Left ventricle myocardium superior (tissue), 1 donor: ENCODE data around the gene LGI2. TPM values are rescaled to one million over a fixed set of nuclear protein-coding genes. Genes with fewer than 3 reads are reported as not detected.
A peak's percentile ranks its signal among the peaks of the same experiment; 100 is the strongest.

Source experiments
- ATAC-seq: fragments of 200-7000 bp; cut with Tn5 transposase; one replicate; pipeline ENCODE4 v1.9.1; 2020; ENCODE audit warnings: mild to moderate bottlenecking, moderate library complexity
- DNase-seq: peaks from one replicate; pipeline ENCODE4 v3.0.0-alpha.2; 2020
- intact Hi-C: fragments of 100-400 bp; cut with micrococcal nuclease; formaldehyde crosslinking; loops from one replicate; pipeline ENCODE4 v1.11.0; 2022
- total RNA-seq: library from RNA; stranded (reverse); fragmentation: NEBNext Ultra II Directional; extraction: Animal tissue kit (Norgen Biotek cat#: 25700); gene quantifications from one replicate; pipeline ENCODE4 v1.2.1, GENCODE V29; 2021
- donor health status: DM: no; HTN: yes; CAD: no; lungs with severe emphysema.

LGI2 gene
- total RNA-seq, 1 donor from 2014 or later = 2.0 TPM

- DNase-seq (no peak), ATAC-seq (peak; percentile 48)
- intact Hi-C loops = no loop called here
Observed at GRCh38 chr4:25007598-25007997, 23.1 kb downstream of the LGI2 start.

DNA sequence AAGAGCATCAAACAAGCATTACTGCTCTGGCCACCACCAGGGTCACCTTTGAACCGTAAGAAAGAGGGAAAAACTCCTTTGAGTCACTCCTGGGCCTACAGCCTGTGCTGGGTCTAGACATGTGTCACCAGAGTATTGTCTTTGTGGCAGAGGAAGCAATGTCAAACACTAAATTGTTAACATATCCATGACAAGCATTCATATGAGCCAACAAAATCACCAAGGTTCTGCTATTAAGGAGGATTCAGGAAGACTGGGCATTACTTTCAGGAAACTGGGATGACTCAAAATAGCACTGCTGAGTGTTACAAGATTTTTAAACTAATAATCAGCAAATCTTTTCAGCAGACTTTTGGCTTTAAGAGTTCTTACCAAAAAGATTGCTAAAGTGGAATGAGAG is 28.1 kb downstream of the LGI2 start:
- peak; percentile 52 for ATAC-seq
- intact Hi-C loops = no loop called here
- DNase-seq = no peak

DNA sequence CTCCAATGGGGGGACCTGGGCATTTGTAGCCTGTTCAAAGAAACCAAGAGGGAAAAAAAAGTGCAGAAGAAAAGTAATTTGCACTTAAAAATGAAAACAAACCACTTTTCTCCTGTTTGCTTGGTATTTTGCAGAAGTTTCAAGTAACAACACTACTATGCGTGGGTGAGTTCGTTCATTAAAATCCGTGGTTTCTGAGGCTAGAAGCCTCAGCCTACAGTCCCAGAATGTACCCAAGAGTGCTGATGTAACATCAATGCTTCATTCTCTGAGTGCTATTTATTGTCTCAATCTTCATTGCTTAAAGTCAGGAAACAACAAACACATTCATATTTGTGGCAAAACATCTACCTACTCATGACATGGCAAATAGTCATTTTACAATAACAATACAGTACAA is 29.2 kb downstream of the LGI2 start:
- ATAC-seq = no peak
- intact Hi-C loops = no loop called here
- no peak for DNase-seq

GRCh38 chr4:25000639-25001038 is 30.1 kb downstream of the LGI2 start:
- no peak for ATAC-seq
- no peak for DNase-seq
- intact Hi-C loops = no loop called here

DNA sequence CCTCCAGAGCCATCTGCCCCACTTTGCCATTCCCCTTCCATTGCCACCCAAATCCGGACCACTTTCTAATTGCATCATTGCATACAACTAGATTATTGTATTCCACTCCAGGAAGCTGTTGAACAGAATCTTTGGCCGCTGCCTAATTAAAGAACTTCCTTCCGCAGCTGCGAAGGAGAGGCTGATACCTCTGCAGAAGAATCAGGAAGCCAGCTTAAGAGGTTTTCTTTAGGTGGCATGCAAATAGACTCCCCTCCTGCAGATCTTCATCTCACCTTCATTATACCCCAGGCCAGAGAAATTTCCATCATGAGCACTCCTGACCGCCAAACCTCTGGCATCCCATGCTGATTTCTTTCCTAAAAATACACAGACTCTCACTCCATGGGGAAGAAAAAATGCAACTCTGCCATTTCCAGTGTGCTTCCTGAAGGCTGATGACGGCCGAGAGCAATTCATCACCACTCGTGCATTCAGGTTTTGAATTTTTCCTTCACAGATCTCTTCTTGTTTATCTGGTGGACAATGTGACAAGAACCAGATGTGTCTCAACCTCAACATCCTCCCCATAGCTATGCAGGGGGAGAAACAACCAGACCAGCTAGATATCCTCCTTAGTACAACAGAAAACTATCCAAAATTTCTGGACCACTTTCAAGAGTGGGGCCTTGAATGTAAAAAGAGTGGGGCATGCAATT is 31.2 kb downstream of the LGI2 start:
- intact Hi-C loops = no loop called here
- peak; percentile 17 for ATAC-seq

DNA sequence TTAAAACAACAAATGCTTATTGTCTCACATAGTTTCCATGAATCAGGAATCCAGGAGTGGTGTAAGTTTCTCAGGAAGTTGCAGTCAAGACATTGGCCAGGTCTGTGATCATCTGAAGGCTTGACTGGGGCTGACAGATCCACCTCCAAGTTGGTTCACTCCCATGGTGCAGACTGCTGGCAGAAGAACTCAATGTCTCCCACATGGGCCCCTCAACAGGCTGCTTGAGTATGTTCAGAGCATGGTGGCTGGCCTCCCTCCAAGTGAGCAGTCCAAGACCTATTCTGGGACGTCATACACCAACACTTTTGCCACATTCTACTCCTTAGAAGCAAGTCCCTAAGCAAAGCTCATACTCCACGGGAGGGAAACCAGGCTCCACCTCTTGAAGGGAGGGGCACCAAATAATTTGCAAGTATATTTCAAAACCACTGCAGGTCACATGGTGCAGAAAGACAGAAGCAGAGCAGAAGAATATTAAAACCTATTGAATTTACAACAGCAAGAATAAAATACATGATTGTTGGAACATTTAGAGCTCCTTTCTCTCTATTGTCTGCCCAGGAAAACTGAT is 35.3 kb downstream of the LGI2 start:
- ATAC-seq (no peak), DNase-seq (no peak)
- intact Hi-C loops = no loop called here

More for the DNA sequence above, 31.2 kb downstream of the LGI2 start:
- no peak for DNase-seq

GRCh38 chr4:24993551-24994080 is 37.1 kb downstream of the LGI2 start:
- intact Hi-C loops = no loop called here
- no peak for ATAC-seq
- no peak for DNase-seq

GRCh38 chr4:24992968-24993367 is 37.8 kb downstream of the LGI2 start:
- no peak for ATAC-seq
- intact Hi-C loops = no loop called here
- no peak for DNase-seq

GRCh38 chr4:24991015-24991414 is 39.7 kb downstream of the LGI2 start:
- ATAC-seq (peak; percentile 74), DNase-seq (no peak)
- intact Hi-C loops = no loop called here

DNA sequence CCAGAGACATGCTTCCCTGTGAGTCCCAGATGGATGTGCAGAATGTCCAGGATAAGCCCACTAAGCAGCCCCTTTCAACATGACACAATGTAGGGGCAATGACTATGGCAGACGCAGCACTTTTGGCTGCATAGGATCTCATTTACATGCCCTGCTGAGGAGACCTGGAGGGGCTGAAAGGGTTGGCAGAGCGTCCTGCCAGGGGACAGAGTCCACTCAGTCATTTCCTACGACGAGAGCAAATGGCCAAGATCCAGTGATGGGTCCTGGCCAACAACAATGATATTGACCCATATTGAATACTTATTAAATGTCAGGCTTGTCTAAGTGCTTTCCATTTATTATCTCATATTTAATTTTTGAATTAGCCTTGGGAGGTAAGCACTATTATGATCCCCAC is 41.4 kb downstream of the LGI2 start:
- intact Hi-C loops = loop anchor here (10.0 kb wide), 1 partner anchor 405 kb away; the partner anchor contains the start of gene DHX15

GRCh38 chr4:24988776-24989175 is 42.0 kb downstream of the LGI2 start:
- intact Hi-C loops = loop anchor here (10.0 kb wide), 1 partner anchor 404 kb away; the partner anchor contains the start of gene DHX15

More for the DNA sequence above, 41.4 kb downstream of the LGI2 start:
- ATAC-seq (no peak), DNase-seq (no peak)

DNA sequence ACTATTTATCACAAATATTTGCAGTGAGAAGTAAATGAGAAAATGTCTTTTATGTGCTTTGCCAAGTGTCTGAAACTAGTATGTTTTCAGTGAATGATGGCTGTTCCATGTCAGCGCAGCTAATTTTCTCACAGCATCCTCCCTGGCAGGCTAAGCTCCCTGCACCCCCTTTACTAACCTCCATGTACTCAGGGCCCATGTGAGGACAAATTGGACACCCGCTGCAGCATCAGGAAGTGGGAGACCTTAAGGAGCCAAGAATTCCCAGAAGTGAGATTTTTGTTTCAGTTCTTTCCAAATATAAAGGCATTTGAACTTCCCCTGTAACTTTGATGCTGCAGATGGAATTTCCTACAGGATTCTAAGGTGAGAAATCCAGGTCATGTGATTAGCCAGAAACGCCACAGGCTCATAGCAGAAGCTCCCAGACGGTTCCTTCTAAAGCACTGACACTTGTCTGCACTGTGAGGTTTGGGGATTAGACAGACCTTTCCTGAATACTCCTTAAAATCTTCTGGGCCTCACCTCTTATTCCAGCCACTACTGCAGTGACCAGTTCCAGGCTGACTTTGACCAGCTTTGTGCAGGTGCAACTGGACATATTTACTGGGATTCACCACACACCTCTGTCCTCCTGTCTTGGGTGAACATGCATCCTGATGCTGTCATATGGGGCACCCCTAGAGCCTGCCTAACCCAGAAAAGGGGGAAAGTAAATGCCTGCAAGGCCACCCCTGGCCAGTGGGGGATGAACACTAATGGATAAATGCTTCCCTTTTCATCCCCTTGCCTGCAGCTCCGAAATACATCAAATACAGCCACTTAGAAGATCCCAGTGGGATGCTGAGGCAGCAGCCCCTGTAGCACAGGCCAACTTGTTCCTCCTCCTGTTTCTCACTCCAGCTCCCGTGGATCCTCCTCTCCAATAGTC is 45.9 kb downstream of the LGI2 start:
- intact Hi-C loops = loop anchor here (10.0 kb wide), 1 partner anchor 400 kb away; the partner anchor contains the start of gene DHX15
- DNase-seq = no peak
- peak; percentile 35 for ATAC-seq

More at GRCh38 chr4:24988776-24989175, 42.0 kb downstream of the LGI2 start:
- DNase-seq (no peak), ATAC-seq (peak; percentile 57)

DNA sequence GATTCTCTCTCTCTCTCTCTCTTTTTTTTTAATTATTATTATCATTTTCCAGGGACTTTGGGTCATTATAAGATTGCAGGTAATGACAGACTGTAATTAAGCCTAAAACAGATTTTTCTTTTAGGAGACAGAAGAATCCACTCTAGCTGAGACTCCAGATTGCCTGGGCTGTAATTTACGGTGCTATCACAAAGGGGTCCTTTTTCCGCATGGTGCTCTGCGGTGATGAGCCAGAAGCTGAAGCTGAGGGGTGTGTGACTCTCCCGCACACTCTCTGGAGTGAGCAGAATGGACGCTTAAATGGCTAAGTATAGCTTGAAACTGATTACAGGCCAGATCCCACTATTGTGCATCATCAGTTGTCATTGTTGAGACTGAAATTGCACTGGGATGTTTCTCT is 50.0 kb downstream of the LGI2 start:
- intact Hi-C loops = loop anchor here (2.0 to 10.0 kb wide), 2 partner anchors 164 to 396 kb away; partner anchors contain the start of gene DHX15
- no peak for DNase-seq
- no peak for ATAC-seq

DNA sequence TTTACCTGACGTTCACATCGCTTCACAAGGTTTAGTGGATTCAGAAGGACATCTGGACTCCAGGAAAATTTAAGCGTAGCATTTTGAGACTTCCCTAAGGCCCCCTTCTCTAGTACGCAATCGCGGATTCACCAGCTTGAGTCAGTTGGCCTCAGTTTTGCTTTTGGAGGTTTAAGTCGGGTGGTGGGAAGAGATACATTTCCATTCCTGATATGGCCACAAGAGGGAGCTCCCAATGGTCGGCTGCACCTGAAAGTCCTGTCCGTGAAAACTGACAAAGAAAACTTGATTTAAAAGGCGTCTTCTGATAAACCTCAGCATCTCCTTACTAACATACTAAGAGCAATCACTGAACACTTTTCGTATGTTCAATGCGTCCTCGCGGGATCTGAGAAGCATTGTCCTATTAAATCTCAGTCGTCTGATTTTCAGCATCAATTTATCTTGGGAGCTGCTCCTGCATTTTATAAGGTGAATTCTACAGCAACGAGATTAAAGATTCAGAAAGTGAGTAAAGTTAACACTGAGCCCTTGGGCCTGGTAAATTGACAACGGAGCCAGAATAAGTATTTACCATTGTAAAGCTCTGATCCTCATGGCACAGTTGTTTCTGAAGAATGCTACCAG is 50.6 kb downstream of the LGI2 start:
- ATAC-seq (peak; percentile 72), DNase-seq (no peak)
- intact Hi-C loops = loop anchor here (2.0 to 10.0 kb wide), 2 partner anchors 165 to 395 kb away; partner anchors contain the start of gene DHX15

- DNase-seq (no peak), ATAC-seq (peak; percentile 88)
- intact Hi-C loops = no loop called here
Observed at GRCh38 chr4:24979554-24979953, 51.2 kb downstream of the LGI2 start.

DNA sequence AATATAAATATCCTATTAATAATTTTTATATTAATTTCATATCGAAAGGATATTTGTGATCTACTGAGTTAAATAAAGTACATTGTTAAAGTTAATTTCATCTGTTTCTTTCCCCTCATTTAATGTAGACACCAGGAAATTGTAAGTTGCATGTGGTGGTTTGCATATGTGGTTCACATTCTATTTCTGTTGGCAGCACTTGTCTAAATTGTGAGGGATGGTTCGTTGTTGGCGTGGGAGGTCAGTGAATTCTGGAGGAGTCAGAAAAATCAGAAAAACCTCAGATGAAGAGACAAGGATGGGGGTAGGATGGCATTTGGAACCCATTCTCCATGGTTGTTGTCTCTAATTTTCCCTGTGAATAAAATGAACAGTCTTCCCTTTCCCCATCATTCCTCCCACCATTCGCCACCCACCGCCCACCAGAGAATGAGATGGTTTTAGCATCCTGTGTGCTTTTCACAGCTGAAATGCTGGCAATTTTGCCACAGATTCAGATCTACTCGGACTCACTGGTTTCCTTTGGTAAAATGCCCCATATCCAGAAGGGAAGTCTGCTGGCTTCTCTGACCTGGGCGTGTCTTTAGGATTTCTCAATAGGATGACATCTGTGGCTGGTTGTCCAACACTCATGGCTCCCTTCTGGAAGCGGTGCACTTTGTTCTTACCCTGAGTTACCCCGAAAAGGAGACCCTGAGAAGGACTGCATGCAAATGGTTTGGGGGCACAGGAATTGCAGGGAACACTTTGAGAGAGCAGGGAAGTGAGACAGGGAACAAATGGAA is 52.3 kb downstream of the LGI2 start:
- DNase-seq = no peak
- peak; percentile 45 for ATAC-seq
- intact Hi-C loops = no loop called here

GRCh38 chr4:24975510-24975909 is 55.2 kb downstream of the LGI2 start:
- DNase-seq (no peak), ATAC-seq (peak; percentile 12)
- intact Hi-C loops = no loop called here
